GM10248 (cell line): Measurements from ENCODE around the gene CCNY.

Experiments used
- CTCF ChIA-PET: fragments of 300-600 bp; sonication (Branson Sonifier 250); formaldehyde crosslinking; extraction: SDS; loops from one replicate; lab custom pipeline; 2021; ENCODE audit warnings: antibody characterized with exemption; lab: Yijun Ruan, JAX
- POLR2A ChIA-PET: fragments of 350-650 bp; sonication (Branson Sonifier 250); formaldehyde crosslinking; extraction: SDS; loops from one replicate; lab custom pipeline; 2020; ENCODE audit warnings: antibody characterized with exemption; lab: Yijun Ruan, JAX
- DNase-seq: peaks from one replicate; pipeline ENCODE4 v3.0.0; 2012; ENCODE audit errors: extremely low spot score
- CTCF ChIP-seq: IDR thresholded peaks from 2 replicates; pipeline ENCODE4 v1.5.1; 2012; ENCODE audit warnings: mild to moderate bottlenecking, low read depth; ENCODE audit errors: extremely low read depth, missing control alignments, control extremely low read depth

CCNY gene

GRCh38 chr10:35331894-35332640 is 4.2 kb upstream of the CCNY start:
- CTCF ChIA-PET = interaction anchor here (1.5 kb wide), 2 partner anchors 22 to 114 kb away, joined by 3 to 5 read pairs; no protein-coding TSS in a partner anchor

GRCh38 chr10:35334297-35334696 is 2.0 kb upstream of the CCNY start:
- DNase-seq = no peak
- TF ChIP-seq CTCF = no peak
- POLR2A ChIA-PET = no interaction called here
- CTCF ChIA-PET = no interaction called here

More at GRCh38 chr10:35331894-35332640, 4.2 kb upstream of the CCNY start:
- POLR2A ChIA-PET = no interaction called here
- no peak for TF ChIP-seq CTCF
- no peak for DNase-seq

GRCh38 chr10:35335133-35336083 is 901 bp upstream of the CCNY start:
- no peak for TF ChIP-seq CTCF
- ChIA-PET POLR2A (no interaction called here), CTCF (interaction anchor here (1.0 kb wide), 1 partner anchor 209 kb away, joined by 3 read pairs; no protein-coding TSS in a partner anchor)
- DNase-seq = no peak

GRCh38 chr10:35336921-35337823 is 863 bp downstream of the CCNY start:
- ChIA-PET POLR2A (interaction anchor here (1.1 kb wide), 1 partner anchor 211 kb away, joined by 4 read pairs; the partner anchor contains the start of gene CREM), CTCF (interaction anchor here (1.0 to 1.4 kb wide), 2 partner anchors 10 to 226 kb away, joined by 3 to 4 read pairs; no protein-coding TSS in a partner anchor)
- TF ChIP-seq CTCF = no peak
- DNase-seq = peak; percentile 45

GRCh38 chr10:35339942-35340341 is 3.6 kb downstream of the CCNY start:
- ChIA-PET POLR2A (no interaction called here), CTCF (interaction anchor here (0.8 to 1.6 kb wide), 3 partner anchors 9 to 16 kb away, joined by 3 to 4 read pairs (median 3); no protein-coding TSS in a partner anchor)
- no peak for TF ChIP-seq CTCF
- no peak for DNase-seq

- TF ChIP-seq CTCF = no peak
- CTCF ChIA-PET = interaction anchor here (0.9 to 1.2 kb wide), 4 partner anchors 10 to 215 kb away, joined by 3 to 6 read pairs (median 3); no protein-coding TSS in a partner anchor
- POLR2A ChIA-PET = interaction anchor here (0.7 to 1.0 kb wide), 2 partner anchors 214 to 295 kb away, joined by 3 to 5 read pairs; partner anchors contain the start of gene CREM
- DNase-seq = no peak
Measured at GRCh38 chr10:35340975-35341374, 4.7 kb downstream of the CCNY start.
